ENCODE results near the gene ZNF25.
A peak's percentile ranks its signal among the peaks of the same experiment; 100 is the strongest.
"Not testable (repeated sequence)": the region's sequence is repeated elsewhere in the genome, so short reads cannot be mapped to it uniquely, and the experiment has no call there.

The ZNF25 gene

GRCh38 chr10:38003588-38003987, 27.1 kb upstream of the ZNF25 start:
- no peak for TF ChIP-seq ZFX (IDR thresholded peaks at IDR 0.05)
- TF ChIP-seq, protein P1, sequence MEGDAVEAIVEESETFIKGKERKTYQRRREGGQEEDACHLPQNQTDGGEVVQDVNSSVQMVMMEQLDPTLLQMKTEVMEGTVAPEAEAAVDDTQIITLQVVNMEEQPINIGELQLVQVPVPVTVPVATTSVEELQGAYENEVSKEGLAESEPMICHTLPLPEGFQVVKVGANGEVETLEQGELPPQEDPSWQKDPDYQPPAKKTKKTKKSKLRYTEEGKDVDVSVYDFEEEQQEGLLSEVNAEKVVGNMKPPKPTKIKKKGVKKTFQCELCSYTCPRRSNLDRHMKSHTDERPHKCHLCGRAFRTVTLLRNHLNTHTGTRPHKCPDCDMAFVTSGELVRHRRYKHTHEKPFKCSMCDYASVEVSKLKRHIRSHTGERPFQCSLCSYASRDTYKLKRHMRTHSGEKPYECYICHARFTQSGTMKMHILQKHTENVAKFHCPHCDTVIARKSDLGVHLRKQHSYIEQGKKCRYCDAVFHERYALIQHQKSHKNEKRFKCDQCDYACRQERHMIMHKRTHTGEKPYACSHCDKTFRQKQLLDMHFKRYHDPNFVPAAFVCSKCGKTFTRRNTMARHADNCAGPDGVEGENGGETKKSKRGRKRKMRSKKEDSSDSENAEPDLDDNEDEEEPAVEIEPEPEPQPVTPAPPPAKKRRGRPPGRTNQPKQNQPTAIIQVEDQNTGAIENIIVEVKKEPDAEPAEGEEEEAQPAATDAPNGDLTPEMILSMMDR (conservative IDR thresholded peaks at IDR 0.05) = no peak
- no peak overlapping the region for H3K27ac ChIP-seq

DNA sequence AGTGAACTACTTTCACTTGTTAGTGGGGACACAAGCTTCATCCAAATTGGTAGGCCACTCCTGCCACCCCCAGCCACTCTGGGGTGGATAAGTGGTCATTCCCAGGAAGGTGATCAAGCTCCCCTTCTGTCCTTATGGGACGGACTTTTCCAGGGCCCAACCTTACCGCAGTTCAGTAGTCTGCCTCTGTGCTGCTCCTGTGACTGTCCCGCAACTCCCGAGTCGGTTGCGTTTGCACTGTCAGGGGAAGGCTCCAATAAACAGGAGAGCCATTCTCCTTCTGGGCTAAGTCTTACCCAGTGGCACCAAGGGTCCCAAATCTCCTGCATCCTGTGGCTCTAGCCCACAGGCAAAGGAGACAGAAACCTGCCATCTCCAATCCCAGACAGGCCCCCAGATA, 26.6 kb upstream of the ZNF25 start:
- no peak overlapping the region for H3K27ac ChIP-seq
- TF ChIP-seq, protein P1 (conservative IDR thresholded peaks at IDR 0.05) = no peak
- no peak for TF ChIP-seq ZFX (IDR thresholded peaks at IDR 0.05)

DNA sequence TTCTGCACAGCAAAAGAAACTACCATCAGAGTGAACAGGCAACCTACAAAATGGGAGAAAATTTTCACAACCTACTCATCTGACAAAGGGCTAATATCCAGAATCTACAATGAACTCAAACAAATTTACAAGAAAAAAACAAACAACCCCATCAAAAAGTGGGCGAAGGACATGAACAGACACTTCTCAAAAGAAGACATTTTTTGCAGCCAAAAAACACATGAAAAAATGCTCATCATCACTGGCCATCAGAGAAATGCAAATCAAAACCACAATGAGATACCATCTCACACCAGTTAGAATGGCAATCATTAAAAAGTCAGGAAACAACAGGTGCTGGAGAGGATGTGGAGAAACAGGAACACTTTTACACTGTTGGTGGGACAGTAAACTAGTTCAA, 24.0 kb upstream of the ZNF25 start:
- not testable (repeated sequence) for H3K27ac ChIP-seq

GRCh38 chr10:37998920-37999319, 22.5 kb upstream of the ZNF25 start:
- H3K27ac ChIP-seq = not testable (repeated sequence)

DNA sequence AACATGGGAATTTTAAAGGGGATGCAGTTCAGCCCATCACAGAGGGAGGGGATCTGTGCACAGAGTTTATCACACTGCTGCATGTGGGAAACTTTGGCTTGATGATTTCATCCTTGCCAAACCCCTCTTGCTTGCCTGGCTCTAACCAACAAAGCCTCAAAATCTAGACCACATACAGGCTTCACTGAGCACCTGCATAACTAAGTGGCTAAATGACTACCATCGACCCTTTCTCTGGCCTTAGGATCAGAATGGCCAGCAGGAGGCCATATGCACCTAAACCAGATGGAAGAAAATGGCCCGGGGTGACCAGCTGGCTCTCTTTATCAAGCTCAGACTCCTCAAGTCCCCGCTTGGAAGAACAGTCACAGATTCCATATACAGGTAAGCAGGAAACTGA, 15.6 kb upstream of the ZNF25 start:
- TF ChIP-seq, protein P1 (conservative IDR thresholded peaks at IDR 0.05) = no peak
- no peak for TF ChIP-seq ZFX (IDR thresholded peaks at IDR 0.05)
- H3K27ac ChIP-seq = no peak overlapping the region

DNA sequence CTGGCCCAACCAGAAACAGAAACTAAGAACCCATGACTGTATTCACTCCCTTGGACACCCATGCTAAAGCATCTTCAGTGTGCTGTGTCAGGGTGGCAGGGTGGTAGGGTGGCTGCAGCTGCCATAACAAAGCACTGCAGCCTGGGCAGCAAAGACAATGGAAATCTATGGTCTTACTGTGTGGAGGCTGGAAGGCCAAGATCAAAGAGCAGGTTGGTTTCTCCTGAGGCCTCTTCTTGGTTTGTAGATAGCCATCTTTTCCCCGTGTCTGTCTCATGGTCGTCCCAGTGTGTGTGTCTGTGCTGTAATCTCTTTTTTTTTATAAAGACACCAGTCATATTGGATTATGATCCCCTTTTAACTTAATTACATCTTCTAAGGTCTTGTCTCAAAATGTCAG, 15.2 kb upstream of the ZNF25 start:
- no peak overlapping the region for H3K27ac ChIP-seq
- TF ChIP-seq ZFX (IDR thresholded peaks at IDR 0.05) = no peak
- TF ChIP-seq, protein P1 (conservative IDR thresholded peaks at IDR 0.05) = no peak

DNA sequence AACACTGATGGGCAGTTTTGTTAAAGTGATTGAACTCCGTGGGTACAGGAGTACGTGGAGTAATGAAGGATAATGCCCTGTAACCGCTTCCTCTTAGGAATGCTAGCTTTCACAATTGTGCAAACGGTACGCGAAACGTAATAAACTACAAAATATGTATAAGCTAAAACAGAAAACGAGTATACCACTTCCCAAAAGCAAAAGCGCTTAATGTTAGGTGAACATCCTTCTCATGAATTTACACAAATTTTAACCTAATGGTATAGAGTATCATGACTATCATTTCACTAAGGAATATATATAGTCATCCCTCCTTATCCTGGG, 395 bp upstream of the ZNF25 start:
- peak overlapping the region; percentile 92 for H3K27ac ChIP-seq
- no peak for TF ChIP-seq ZFX (IDR thresholded peaks at IDR 0.05)
- TF ChIP-seq, protein P1 (conservative IDR thresholded peaks at IDR 0.05) = no peak; the same call in none of the 2 replicates

GRCh38 chr10:37975401-37975991, 951 bp downstream of the ZNF25 start:
- peak overlapping the region; percentile 92 for H3K27ac ChIP-seq
- TF ChIP-seq, protein P1 (conservative IDR thresholded peaks at IDR 0.05) = no peak
- no peak for TF ChIP-seq ZFX (IDR thresholded peaks at IDR 0.05)

Measured in C4-2B (cell line).